Endothelial cell of umbilical vein (primary cell): Measurements from ENCODE around the gene AGBL4. TPM values are rescaled to one million over a fixed set of nuclear protein-coding genes. Genes with fewer than 3 reads are reported as not detected.

Source experiments
- BruUV-seq: library from RNA; stranded (reverse); fragments of 400-500 nt; replicated peaks from 2 replicates; lab custom pipeline; 2021; lab: Mats Ljungman, UMichigan
- CTCF ChIA-PET: fragments of 300-600, 350-600 bp; sonication (Branson Sonifier 250); formaldehyde crosslinking; loops from one replicate; lab custom pipeline; 2021; ENCODE audit warnings: antibody characterized with exemption, inconsistent platforms; lab: Charles Lee
- POLR2A ChIA-PET: fragments of 300-600, 350-600 bp; sonication (Branson Sonifier 250); formaldehyde crosslinking; loops from one replicate; lab custom pipeline; 2021; ENCODE audit warnings: antibody characterized with exemption, inconsistent platforms; lab: Charles Lee
- DNase-seq: peaks from one replicate; pipeline ENCODE4 v3.0.0-alpha.2; 2011; ENCODE audit warnings: low read depth, low spot score
- FAIRE-seq: peaks from 2 replicates; lab custom pipeline; 2011; peaks lifted over from hg19 to GRCh38; lab: Jason Lieb, UNC
- H2AFZ ChIP-seq: 2 replicates; pipeline ENCODE4 v1.6.0; 2012; ENCODE audit warnings: low read depth, low read length, control low read depth, inconsistent platforms
- H3K27ac ChIP-seq: 2 replicates; pipeline ENCODE4 v1.5.1; 2011; ENCODE audit warnings: low read depth, mild to moderate bottlenecking, control low read depth, low read length, moderate library complexity; ENCODE audit not compliant: insufficient read depth
- H3K27me3 ChIP-seq, 2 experiments: 2 replicates each; pipeline versions ENCODE4 v1.6.0 to v1.6.1; 2011; ENCODE audit warnings: low read length in 2 of 2, mixed read lengths in 1 of 2; ENCODE audit not compliant: control insufficient read depth in 2 of 2, insufficient read depth in 2 of 2
- H3K36me3 ChIP-seq, 2 experiments: 2 replicates in 1 of 2; 3 replicates in 1 of 2; pipeline ENCODE4 v1.5.1; 2011; ENCODE audit warnings: low read length in 2 of 2, mild to moderate bottlenecking in 1 of 2, moderate library complexity in 1 of 2; ENCODE audit not compliant: control insufficient read depth in 2 of 2, insufficient read depth in 2 of 2; ENCODE audit errors: extremely low read depth in 1 of 2
- H3K4me1 ChIP-seq: 3 replicates; pipeline ENCODE4 v1.5.1; 2011; ENCODE audit warnings: mild to moderate bottlenecking, low read length; ENCODE audit not compliant: control insufficient read depth, insufficient read depth; ENCODE audit errors: extremely low read depth
- H3K4me2 ChIP-seq: 2 replicates; pipeline ENCODE4 v1.6.1; 2011; ENCODE audit warnings: low read length, control low read depth, mixed read lengths; ENCODE audit not compliant: insufficient read depth
- H3K4me3 ChIP-seq, 3 experiments: fragments of 200-600 bp in 1 of 3; sonication (generic), shearing (Covaris generic) in 1 of 3; replicated peaks in 1 of 3; 2 replicates each; pipeline ENCODE4 v1.5.1; 2011 to 2016; ENCODE audit warnings: control low read depth in 3 of 3, low read length in 3 of 3, mild to moderate bottlenecking in 2 of 3, inconsistent platforms in 1 of 3, low read depth in 1 of 3, moderate library complexity in 1 of 3; ENCODE audit not compliant: insufficient read depth in 1 of 3
- H3K79me2 ChIP-seq: 2 replicates; pipeline ENCODE4 v1.6.0; 2012; ENCODE audit warnings: low read length, inconsistent platforms; ENCODE audit not compliant: control insufficient read depth, insufficient read depth
- H3K9ac ChIP-seq: replicated peaks from 2 replicates; pipeline ENCODE3; 2011; ENCODE audit warnings: low read length, control low read depth; ENCODE audit not compliant: insufficient read depth; ENCODE audit errors: extremely low read depth
- H3K9me1 ChIP-seq: replicated peaks from 3 replicates; pipeline ENCODE4 v1.6.0; 2011; ENCODE audit warnings: mild to moderate bottlenecking, low read length; ENCODE audit not compliant: control insufficient read depth, insufficient read depth; ENCODE audit errors: extremely low read depth
- H3K9me3 ChIP-seq: replicated peaks from 2 replicates; pipeline ENCODE4 v1.5.1; 2012; ENCODE audit warnings: low read length, inconsistent platforms; ENCODE audit not compliant: control insufficient read depth, insufficient read depth
- H4K20me1 ChIP-seq: replicated peaks from 2 replicates; pipeline ENCODE3; 2011; ENCODE audit warnings: mild to moderate bottlenecking, low read length; ENCODE audit not compliant: control insufficient read depth, insufficient read depth; ENCODE audit errors: extremely low read depth
- EZH2 ChIP-seq: IDR thresholded peaks from 2 replicates; pipeline ENCODE4 v1.6.1; 2012; ENCODE audit warnings: borderline replicate concordance, low read depth, mild to moderate bottlenecking, moderate library complexity, low read length, inconsistent platforms; ENCODE audit not compliant: severe bottlenecking
- FOS ChIP-seq: IDR thresholded peaks from 2 replicates; pipeline ENCODE4 v1.6.1; 2011; ENCODE audit warnings: mild to moderate bottlenecking, low read length, moderate library complexity, borderline replicate concordance; ENCODE audit not compliant: insufficient read depth
- GATA2 ChIP-seq: IDR thresholded peaks from 2 replicates; pipeline ENCODE4 v1.7.0; 2011; ENCODE audit warnings: low read depth, mild to moderate bottlenecking, moderate library complexity, mixed read lengths, low read length; ENCODE audit not compliant: insufficient read length, insufficient read depth
- JUN ChIP-seq: IDR thresholded peaks from 2 replicates; pipeline ENCODE4 v1.6.1; 2011; ENCODE audit warnings: borderline replicate concordance, low read depth; ENCODE audit not compliant: insufficient read length, insufficient read depth
- MYC ChIP-seq: IDR thresholded peaks from one replicate; pipeline ENCODE4 v1.6.1; 2011; ENCODE audit warnings: mild to moderate bottlenecking, low read depth, low read length
- POLR2A ChIP-seq: IDR thresholded peaks from 2 replicates; pipeline ENCODE4 v1.6.1; 2012; ENCODE audit warnings: low read depth, mild to moderate bottlenecking, control low read depth, low read length
- POLR2AphosphoS5 ChIP-seq: IDR thresholded peaks from 2 replicates; pipeline ENCODE4 v1.6.1; 2012; ENCODE audit warnings: low read depth, mild to moderate bottlenecking, control low read depth, low read length, moderate library complexity; ENCODE audit not compliant: insufficient read depth
- dilution Hi-C: fragments of 300-500 bp; cut with MboI; formaldehyde crosslinking; loops from one replicate; pipeline ENCODE4 v1.15.0; 2019; ENCODE audit warnings: low sequenced_read_pairs; ENCODE audit not compliant: extremely low pct_ligation_motif_present
- intact Hi-C: fragments of 100-400 bp; cut with micrococcal nuclease; formaldehyde crosslinking; loops from one replicate; pipeline ENCODE4 v1.10.0; 2022
- polyA plus RNA-seq, 4 experiments: library from polyadenylated mRNA; depleted of rRNA in 3 of 4; stranded (reverse) in 3 of 4; unstranded in 1 of 4; fragments of >200 nt; gene quantifications; 2 replicates each; pipeline versions ENCODE4 v1.2.1 to v1.2.3, GENCODE V29; 2011 to 2012; ENCODE audit warnings: missing spikeins in 1 of 4
- total RNA-seq: library from RNA; stranded (reverse); gene quantifications from 2 replicates; pipeline ENCODE4 v1.2.3, GENCODE V29; 2021
- TF ChIP-seq, protein P1 (sequence below), 2 donors: IDR thresholded peaks; 1 replicate in 1 of 2; 2 replicates in 1 of 2; pipeline ENCODE4 v1.5.1; 2011; ENCODE audit warnings: low read length in 2 of 2, mild to moderate bottlenecking in 2 of 2, moderate library complexity in 2 of 2, control low read depth in 1 of 2, inconsistent platforms in 1 of 2, low read depth in 1 of 2; ENCODE audit not compliant: insufficient read depth in 1 of 2; ENCODE audit errors: extremely low read depth in 1 of 2

Gene AGBL4
- total and polyA plus RNA-seq, 2 donors (not counting 3 experiments of a cell fraction or from before 2014, with no cell fraction given), result not detected

DNA sequence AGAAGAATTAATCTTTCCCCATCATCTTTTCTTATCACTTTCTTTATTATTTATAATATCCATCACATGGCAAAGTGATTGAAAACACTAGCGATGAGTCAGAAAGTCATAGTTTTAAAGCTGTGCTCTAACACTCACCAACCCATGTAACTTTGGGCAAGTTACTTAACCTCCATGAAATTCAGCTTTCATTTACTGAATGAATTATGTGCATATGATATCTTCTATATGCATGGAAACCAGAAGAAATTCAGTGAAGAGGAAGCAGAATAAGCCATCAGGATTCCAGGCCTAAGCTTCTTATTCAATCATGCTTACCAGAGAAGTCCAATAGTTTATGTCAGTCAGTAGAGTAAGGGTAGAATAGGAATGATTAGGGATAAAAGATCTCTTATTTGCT lies 300.1 kb downstream of the AGBL4 start:
- DNase-seq, result no peak

More for the DNA sequence above, 300.1 kb downstream of the AGBL4 start:
- no peak overlapping the region for H3K27ac ChIP-seq
- no peaks in the 10 kb centered on the region for H3K9me1 ChIP-seq
- H3K9me3 ChIP-seq, result peaks cover 5% of the 10 kb centered on the region
- intact Hi-C loops, result no loop called here
- FAIRE-seq, result no peak
- H3K36me3 ChIP-seq, result no peaks in the 10 kb centered on the region
- H3K4me2 ChIP-seq, result no peak overlapping the region
- H3K4me3 ChIP-seq, result no peak overlapping the region
- no peak overlapping the region for H2AFZ ChIP-seq
- BruUV-seq, result no TSS peak
- H4K20me1 ChIP-seq, result no peaks in the 10 kb centered on the region
- POLR2A ChIA-PET, result no interaction called here
- dilution Hi-C loops, result no loop called here
- H3K9ac ChIP-seq, result no peak overlapping the region
- no peaks in the 10 kb centered on the region for H3K4me1 ChIP-seq
- no peaks in the 10 kb centered on the region for H3K27me3 ChIP-seq
- H3K79me2 ChIP-seq, result no peaks in the 10 kb centered on the region
- CTCF ChIA-PET, result no interaction called here
- TF ChIP-seq MYC (no peak), JUN (no peak), GATA2 (no peak), EZH2 (no peak), FOS (no peak), POLR2A (no peak), POLR2AphosphoS5 (no peak)
- TF ChIP-seq, protein P1, sequence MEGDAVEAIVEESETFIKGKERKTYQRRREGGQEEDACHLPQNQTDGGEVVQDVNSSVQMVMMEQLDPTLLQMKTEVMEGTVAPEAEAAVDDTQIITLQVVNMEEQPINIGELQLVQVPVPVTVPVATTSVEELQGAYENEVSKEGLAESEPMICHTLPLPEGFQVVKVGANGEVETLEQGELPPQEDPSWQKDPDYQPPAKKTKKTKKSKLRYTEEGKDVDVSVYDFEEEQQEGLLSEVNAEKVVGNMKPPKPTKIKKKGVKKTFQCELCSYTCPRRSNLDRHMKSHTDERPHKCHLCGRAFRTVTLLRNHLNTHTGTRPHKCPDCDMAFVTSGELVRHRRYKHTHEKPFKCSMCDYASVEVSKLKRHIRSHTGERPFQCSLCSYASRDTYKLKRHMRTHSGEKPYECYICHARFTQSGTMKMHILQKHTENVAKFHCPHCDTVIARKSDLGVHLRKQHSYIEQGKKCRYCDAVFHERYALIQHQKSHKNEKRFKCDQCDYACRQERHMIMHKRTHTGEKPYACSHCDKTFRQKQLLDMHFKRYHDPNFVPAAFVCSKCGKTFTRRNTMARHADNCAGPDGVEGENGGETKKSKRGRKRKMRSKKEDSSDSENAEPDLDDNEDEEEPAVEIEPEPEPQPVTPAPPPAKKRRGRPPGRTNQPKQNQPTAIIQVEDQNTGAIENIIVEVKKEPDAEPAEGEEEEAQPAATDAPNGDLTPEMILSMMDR (IDR thresholded peaks at IDR 0.05; ENCODE audit: extremely low read depth in 1 of 2, insufficient read depth in 1 of 2, low read depth in 1 of 2, low read length in 2 of 2), result no peak
